G401 (cell line): ENCODE data around the gene ATP8A1. TPM values are rescaled to one million over a fixed set of nuclear protein-coding genes. Genes with fewer than 3 reads are reported as not detected.
A peak's percentile ranks its signal among the peaks of the same experiment; 100 is the strongest.
"Not testable (repeated sequence)": the region's sequence is repeated elsewhere in the genome, so short reads cannot be mapped to it uniquely, and the experiment has no call there.

ENCODE experiments used
- DNase-seq: peaks from one replicate; pipeline ENCODE4 v3.0.0-alpha.2; 2015; ENCODE audit warnings: low spot score
- in situ Hi-C: cut with HindIII; loops from 2 replicates; pipeline ENCODE4 v1.10.0; 2016; ENCODE audit warnings: low sequenced_read_pairs, mixed read lengths
- total RNA-seq: library from RNA; depleted of rRNA; stranded (reverse); fragments of >200 nt; shearing (Covaris generic); gene quantifications from 2 replicates; pipeline ENCODE4 v1.2.3, GENCODE V29; 2014

ATP8A1 gene
- total RNA-seq, 1 experiment from 2014 or later, result 9.2 TPM

GRCh38 chr4:42396752-42397634 is 259.9 kb downstream of the ATP8A1 start, which contains the start of gene SHISA3:
TSS of gene SHISA3 (plus strand) at chr4:42397488. CDS start at chr4:42398057, 569 bp downstream.
- in situ Hi-C loops, result no loop called here
- no peak for DNase-seq

- no peak for DNase-seq
- in situ Hi-C loops, result no loop called here
These were observed 260.5 kb downstream of the ATP8A1 start for GRCh38 chr4:42396361-42396751.

DNA sequence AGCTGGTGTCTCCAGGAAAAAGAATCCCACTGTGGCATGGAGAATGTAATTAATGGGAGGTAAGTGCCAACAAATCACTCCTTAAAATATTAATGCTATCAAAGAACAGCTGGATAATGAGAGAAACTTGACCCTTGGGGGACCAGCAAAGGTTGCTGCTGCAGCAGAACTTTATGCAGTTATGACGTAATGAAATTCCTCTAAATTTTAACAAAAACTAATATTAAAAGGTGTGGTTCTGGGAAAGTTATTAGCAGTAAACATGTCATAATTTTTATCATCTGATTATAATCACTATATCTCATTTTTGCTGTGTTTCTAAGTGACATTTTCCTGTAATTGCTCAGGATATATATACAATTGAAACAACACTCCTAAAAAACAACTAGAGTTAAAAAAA is 261.3 kb downstream of the ATP8A1 start:
- no peak for DNase-seq
- in situ Hi-C loops, result no loop called here

DNA sequence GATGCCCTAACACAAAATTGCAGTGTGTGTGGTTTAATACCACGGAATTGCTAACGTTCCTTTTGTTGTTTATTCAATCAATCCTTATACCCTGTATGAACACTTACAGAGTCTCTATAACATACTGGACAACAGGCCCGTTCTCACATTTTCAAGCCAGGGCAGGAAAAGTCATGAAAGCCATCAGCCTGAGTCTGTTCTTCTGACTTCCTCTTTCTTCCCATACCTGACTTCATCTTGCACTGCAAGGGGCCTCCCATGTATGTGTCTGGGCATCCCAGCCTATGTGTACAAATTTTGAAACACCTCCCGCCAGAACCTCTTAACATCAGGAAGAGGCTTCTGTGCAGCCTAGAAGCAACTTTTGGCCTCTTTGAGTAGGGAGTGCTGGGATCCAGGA is 264.5 kb downstream of the ATP8A1 start:
- DNase-seq, result no peak
- in situ Hi-C loops, result no loop called here

GRCh38 chr4:42391981-42392380 is 264.9 kb downstream of the ATP8A1 start:
- in situ Hi-C loops, result no loop called here

DNA sequence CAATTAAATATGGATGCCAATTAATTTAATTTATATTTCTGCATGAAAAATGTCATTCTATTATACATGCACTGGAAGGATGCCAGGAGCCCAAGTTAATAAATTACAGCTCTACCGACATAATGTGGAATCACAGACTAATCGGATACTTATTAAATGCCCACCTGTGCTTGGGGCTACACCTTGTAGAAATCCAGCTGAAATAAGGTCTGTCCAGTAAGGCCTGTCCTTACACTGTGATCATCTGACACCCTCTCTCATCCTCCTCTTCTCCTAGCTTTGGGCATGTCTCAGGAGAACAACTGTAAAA is 265.6 kb downstream of the ATP8A1 start:
- no peak for DNase-seq
- in situ Hi-C loops, result no loop called here

More at GRCh38 chr4:42391981-42392380, 264.9 kb downstream of the ATP8A1 start:
- no peak for DNase-seq

DNA sequence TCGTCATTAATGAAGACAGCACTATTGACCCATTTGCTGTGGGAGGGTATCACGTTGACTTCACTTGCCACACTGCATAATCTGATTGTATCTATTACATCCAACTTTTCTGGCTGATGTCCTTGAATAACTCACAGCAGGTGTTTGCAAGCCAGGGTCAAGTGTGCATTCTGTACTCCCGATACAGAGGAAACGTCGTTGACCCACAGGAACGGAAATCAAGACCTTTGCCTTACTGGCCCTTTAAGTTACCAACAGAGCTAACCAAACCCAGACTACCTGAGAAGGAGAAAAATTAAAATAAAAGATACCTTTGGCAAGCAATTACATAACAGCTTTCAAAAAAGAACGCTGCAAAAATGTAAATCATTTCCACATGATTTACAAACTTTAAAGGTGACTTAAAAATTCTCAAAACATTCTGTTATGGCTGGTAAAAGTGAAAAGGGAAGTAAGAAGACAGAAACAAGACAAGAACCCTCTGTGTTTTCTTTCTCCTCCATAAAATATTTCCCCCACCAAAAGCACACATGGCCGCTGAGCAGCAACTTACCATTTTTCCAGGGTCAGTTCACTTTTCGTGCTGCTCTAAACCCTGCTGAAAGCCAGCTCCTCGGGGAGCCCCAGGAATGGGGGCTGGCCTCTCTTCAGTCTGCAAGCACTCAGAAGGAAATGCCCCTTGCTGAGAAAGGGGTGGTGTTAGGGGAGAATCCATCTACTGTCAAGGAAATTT is 266.1 kb downstream of the ATP8A1 start:
- in situ Hi-C loops, result no loop called here
- no peak for DNase-seq

DNA sequence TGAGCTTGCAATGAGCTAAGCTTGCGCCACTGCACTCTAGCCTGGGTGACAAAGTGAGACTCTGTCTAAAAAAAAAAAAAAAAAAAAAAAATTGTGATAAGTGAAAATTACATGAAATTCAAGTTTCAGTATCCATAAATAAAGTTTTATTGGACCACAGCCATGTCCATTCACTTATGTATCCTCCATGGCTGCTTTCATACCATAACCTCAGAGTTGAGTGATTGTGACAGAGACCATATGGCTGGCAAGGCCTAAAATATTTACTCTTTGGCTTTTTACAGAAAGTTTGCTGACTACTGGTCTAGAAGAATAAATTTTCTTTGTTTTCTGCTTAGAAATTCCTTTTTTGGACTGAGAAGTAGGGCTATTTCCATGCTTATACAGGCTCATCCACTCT is 271.4 kb downstream of the ATP8A1 start:
- in situ Hi-C loops, result no loop called here
- no peak for DNase-seq

DNA sequence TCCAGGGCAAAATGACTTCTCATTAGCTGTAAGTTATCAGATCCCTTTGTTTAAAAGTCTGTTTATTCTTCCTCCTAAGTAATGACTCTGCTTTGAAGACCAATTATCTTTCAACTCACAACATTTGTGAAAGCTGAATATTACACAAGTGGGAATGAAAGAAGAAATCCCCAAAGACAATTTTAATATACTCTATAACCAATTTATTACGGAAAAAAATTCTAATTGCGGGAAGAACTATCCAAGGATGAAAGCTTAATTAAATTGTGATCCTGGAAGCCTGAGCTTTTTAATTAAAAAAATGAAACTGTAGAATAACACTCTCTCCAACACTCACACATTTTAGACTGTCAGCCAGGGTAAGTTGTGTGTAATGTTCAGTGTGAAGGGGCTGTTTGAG is 275.2 kb downstream of the ATP8A1 start:
- in situ Hi-C loops, result no loop called here
- DNase-seq, result no peak

- in situ Hi-C loops, result no loop called here
- no peak for DNase-seq
These were observed 279.4 kb downstream of the ATP8A1 start for GRCh38 chr4:42377497-42377896.

DNA sequence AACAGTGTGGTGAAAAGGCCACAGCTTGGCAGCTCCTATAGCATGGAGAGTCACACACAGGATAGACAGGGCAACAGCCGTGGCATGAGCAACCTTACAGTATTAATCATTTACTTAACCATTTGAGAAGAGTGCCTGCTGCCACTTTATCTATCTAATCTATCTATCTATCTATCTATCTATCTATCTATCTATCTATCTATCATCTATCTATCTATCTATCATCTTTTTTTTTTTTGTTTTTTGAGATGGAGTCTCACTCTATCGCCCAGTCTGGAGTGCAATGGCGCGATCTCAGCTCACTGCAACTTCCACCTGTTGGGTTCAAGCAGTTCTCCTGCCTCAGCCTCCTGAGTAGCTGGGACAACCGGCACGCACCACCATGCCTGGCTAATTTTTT is 284.6 kb downstream of the ATP8A1 start:
- DNase-seq, in situ Hi-C loops: not testable (repeated sequence)

GRCh38 chr4:42371305-42372252 is 285.3 kb downstream of the ATP8A1 start:
- DNase-seq, result peak; percentile 25
- in situ Hi-C loops, result no loop called here

DNA sequence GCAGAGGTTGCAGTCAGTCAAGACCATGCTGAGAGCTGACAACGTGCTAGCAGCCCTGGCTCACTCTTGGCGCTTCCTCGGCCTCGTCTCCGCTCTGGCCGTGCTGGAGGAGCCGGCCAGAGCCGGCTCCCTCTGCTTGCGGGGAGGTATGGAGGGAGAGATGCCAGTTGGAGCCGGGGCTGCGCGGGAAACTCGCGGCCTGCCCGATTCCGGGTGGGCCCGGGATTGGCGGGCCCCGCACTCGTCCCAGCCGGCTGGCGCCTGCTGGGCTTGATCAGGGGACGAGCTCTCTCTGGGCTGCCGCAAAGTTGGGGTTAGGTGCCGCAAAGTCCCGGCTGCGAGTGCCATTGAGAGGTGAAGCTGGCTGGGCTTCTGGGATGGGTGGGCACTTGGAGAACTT is 287.4 kb downstream of the ATP8A1 start:
- no peak for DNase-seq
- in situ Hi-C loops, result no loop called here

DNA sequence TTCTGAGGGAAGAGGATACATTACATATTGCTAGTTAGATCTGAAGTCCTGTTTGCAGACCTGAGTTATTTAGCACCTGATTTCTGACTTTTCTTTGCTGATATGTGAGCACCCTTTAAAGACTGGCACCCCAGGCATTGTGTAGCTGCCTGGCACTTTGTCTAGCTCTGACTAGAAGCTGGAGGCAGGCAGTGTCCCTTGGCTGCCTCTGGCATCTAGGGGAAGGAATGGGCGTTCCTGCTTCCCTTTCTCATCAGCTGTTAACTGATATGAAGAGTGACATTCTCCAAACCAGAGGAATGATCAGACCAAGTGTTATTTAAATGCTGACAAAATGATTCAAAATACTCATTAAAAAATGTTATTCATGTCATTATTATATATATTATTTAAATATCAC is 289.9 kb downstream of the ATP8A1 start:
- no peak for DNase-seq
- in situ Hi-C loops, result no loop called here

DNA sequence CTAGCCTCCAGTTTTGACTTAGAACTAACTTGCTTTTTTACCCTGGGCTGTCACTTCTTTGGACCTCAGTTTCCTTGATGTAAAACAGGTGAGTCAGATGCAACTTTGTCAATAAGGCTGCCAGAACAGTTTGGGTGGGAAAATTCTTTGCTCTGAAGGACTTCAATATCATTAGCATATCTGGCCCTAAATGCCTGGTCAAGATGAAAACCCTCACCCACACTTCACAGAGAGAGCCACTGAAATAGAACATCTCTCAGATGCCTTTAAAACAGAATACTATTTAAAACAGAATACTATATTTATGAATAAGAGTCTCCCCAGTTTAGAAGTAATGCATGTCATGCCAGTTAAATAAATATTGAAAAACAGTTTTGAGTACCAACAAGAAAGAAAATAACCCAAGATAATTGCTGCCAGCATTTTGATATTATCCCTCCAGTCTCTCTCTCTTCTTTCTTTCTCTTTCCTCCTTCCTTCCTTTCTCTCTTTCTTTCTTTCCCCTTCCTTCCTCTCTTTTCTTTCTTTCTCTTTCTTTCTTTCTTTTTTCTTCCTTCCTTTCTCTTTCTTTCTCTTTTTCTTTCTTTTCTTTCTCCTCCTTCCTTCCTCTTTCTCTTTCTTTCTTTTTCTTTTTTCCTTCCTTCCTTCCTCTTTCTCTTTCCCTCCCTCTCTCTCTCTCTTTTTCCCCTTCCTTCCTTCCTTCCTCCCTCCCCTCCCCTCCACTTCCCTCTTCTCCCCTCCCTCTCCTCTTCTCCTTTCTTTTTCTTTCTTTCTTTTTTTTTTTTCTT is 292.4 kb downstream of the ATP8A1 start:
- in situ Hi-C loops, result no loop called here
- DNase-seq, result no peak

DNA sequence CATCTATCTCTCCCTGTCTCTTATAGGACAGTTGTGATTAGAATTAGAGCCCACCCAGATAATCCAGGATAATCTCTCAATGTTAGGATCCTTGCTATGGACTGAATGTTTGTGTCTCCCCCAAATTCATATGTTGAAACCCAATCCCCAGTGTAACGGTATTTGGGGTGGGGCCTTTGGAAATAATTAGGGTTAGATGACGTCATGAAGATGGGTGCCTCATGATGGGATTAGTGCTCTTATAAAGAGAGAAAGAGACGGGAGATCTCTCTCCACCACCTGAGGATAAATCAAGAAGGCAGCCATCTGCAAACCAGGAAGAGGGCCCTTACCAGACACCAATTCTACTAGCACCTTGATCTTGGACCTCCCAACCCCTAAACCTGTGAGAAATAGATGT is 293.3 kb downstream of the ATP8A1 start:
- in situ Hi-C loops, result no loop called here
- no peak for DNase-seq

DNA sequence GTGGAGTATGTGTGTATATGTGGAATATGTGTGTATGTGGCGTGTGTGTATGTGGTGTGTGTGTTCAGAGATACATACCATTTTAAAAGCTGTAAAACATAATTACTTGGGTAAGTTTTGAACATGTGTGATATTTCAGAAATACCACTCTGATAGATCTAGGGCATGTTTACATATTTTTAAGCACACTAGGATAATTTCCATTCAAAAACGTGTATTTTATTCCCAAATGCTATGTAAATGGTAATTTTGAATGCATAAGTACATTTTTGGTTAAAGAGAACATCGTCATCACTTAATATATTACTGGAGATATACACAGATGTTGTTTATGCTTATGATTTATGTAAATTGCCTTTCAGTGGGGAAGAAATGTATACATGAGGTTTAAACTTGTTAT is 294.3 kb downstream of the ATP8A1 start:
- no peak for DNase-seq
- in situ Hi-C loops, result no loop called here

GRCh38 chr4:42361456-42361855 is 295.4 kb downstream of the ATP8A1 start:
- DNase-seq, result no peak
- in situ Hi-C loops, result no loop called here

GRCh38 chr4:42360256-42360669 is 296.6 kb downstream of the ATP8A1 start:
- in situ Hi-C loops, result no loop called here

More at GRCh38 chr4:42360256-42360669, 296.6 kb downstream of the ATP8A1 start:
- no peak for DNase-seq
